Epithelial cell of esophagus (primary cell): Measurements from ENCODE around the gene ASPHD2.
A peak's percentile ranks its signal among the peaks of the same experiment; 100 is the strongest.

Experiments
- DNase-seq: peaks from one replicate; pipeline ENCODE4 v3.0.0; 2010; ENCODE audit warnings: low read depth
- H3K4me3 ChIP-seq: 2 replicates; pipeline ENCODE4 v1.5.1; 2011; ENCODE audit warnings: mild to moderate bottlenecking, low read length, control low read depth
- CTCF ChIP-seq: IDR thresholded peaks from 2 replicates; pipeline ENCODE4 v1.5.1; 2011; ENCODE audit warnings: low read depth, mild to moderate bottlenecking, low read length, control low read depth, inconsistent platforms; ENCODE audit not compliant: insufficient read depth; ENCODE audit errors: missing control alignments

The ASPHD2 gene

GRCh38 chr22:26485806-26486390 is 56.8 kb downstream of the ASPHD2 start:
- DNase-seq = no peak
- TF ChIP-seq CTCF = no peak
- H3K4me3 ChIP-seq = no peak overlapping the region

- no peak for TF ChIP-seq CTCF
- no peak for DNase-seq
- H3K4me3 ChIP-seq = no peak overlapping the region
These were observed 57.3 kb downstream of the ASPHD2 start for GRCh38 chr22:26486394-26486793.

GRCh38 chr22:26487996-26488395 is 58.9 kb downstream of the ASPHD2 start:
- H3K4me3 ChIP-seq = no peak overlapping the region
- no peak for DNase-seq
- no peak for TF ChIP-seq CTCF

GRCh38 chr22:26489447-26490036 is 60.5 kb downstream of the ASPHD2 start:
- TF ChIP-seq CTCF = no peak
- H3K4me3 ChIP-seq = no peak overlapping the region
- no peak for DNase-seq

GRCh38 chr22:26492220-26492619 is 63.2 kb downstream of the ASPHD2 start:
- H3K4me3 ChIP-seq = no peak overlapping the region
- DNase-seq = peak; percentile 39
- TF ChIP-seq CTCF = no peak

GRCh38 chr22:26494506-26494905 is 65.4 kb downstream of the ASPHD2 start:
- DNase-seq = no peak
- no peak for TF ChIP-seq CTCF
- H3K4me3 ChIP-seq = no peak overlapping the region
